Activated B cell treated with CpG ODN at 0.5 μM for 24 hours (primary cell): Measurements from ENCODE around the gene BICC1. TPM values are rescaled to one million over a fixed set of nuclear protein-coding genes. Genes with fewer than 3 reads are reported as not detected.

ENCODE experiments used
- ATAC-seq: fragments of 200-7000 bp; cut with Tn5 transposase; one replicate; pipeline ENCODE4 v1.10.0; 2021; ENCODE audit warnings: low read depth, mild to moderate bottlenecking, moderate library complexity
- CTCF ChIA-PET: fragments of 350-600 bp; sonication (Branson Sonifier 250); formaldehyde crosslinking; loops from one replicate; lab custom pipeline; 2021; ENCODE audit warnings: antibody characterized with exemption; lab: Charles Lee
- POLR2A ChIA-PET: fragments of 350-600 bp; sonication (Branson Sonifier 250); formaldehyde crosslinking; loops from one replicate; lab custom pipeline; 2021; ENCODE audit warnings: antibody characterized with exemption; lab: Charles Lee
- DNase-seq: peaks from one replicate; pipeline ENCODE4 v3.0.0; 2022
- H3K27ac Mint-ChIP-seq: one replicate; pipeline ENCODE4 v1.8.0; 2020; ENCODE audit warnings: mixed read lengths
- H3K27me3 Mint-ChIP-seq: one replicate; pipeline ENCODE4 v1.8.0; 2021; ENCODE audit warnings: mixed read lengths
- H3K36me3 Mint-ChIP-seq: one replicate; pipeline ENCODE4 v1.8.0; 2021; ENCODE audit warnings: low read depth, mixed read lengths
- H3K4me1 Mint-ChIP-seq: one replicate; pipeline ENCODE4 v1.8.0; 2021; ENCODE audit warnings: mixed read lengths
- H3K4me3 Mint-ChIP-seq: one replicate; pipeline ENCODE4 v1.8.0; 2020; ENCODE audit warnings: mild to moderate bottlenecking, mixed read lengths
- H3K9me3 Mint-ChIP-seq: one replicate; pipeline ENCODE4 v1.8.0; 2020; ENCODE audit warnings: mixed read lengths
- intact Hi-C: fragments of 100-400 bp; cut with micrococcal nuclease; formaldehyde crosslinking; loops from one replicate; pipeline ENCODE4 v1.15.1; 2024
- total RNA-seq: library from RNA; stranded (reverse); gene quantifications from 2 replicates; pipeline ENCODE4 v1.2.3, GENCODE V29; 2022
- TF ChIP-seq, protein P1 (sequence below): fragments of 200-600 bp; IDR thresholded peaks from one replicate; pipeline ENCODE4 v1.8.0; 2022; ENCODE audit warnings: antibody characterized with exemption, mild to moderate bottlenecking

The BICC1 gene
- total RNA-seq, 1 donor from 2014 or later: not detected

DNA sequence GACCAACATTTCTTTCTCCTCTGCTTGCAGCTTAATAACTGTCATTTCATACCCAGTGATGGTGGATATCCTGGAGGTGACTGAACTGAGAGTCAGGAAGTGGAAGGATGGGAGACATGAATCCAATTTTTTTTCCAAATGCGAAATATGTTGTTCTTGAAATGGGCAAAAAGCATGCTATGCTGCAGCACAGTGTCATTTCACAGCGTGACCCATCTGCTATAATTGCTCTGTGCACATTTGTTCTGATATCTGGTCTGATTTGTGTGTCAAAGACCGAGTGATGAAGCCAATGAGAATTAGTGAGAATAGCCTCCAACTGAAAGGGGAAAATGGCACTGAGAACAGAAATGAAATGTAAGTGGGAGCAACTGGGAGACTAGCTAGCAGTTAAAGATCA is 334.2 kb downstream of the BICC1 start:
- TF ChIP-seq, protein P1, sequence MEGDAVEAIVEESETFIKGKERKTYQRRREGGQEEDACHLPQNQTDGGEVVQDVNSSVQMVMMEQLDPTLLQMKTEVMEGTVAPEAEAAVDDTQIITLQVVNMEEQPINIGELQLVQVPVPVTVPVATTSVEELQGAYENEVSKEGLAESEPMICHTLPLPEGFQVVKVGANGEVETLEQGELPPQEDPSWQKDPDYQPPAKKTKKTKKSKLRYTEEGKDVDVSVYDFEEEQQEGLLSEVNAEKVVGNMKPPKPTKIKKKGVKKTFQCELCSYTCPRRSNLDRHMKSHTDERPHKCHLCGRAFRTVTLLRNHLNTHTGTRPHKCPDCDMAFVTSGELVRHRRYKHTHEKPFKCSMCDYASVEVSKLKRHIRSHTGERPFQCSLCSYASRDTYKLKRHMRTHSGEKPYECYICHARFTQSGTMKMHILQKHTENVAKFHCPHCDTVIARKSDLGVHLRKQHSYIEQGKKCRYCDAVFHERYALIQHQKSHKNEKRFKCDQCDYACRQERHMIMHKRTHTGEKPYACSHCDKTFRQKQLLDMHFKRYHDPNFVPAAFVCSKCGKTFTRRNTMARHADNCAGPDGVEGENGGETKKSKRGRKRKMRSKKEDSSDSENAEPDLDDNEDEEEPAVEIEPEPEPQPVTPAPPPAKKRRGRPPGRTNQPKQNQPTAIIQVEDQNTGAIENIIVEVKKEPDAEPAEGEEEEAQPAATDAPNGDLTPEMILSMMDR: no peak
- Mint-ChIP-seq H3K4me1 (no peaks in the 10 kb centered on the region), H3K9me3 (no peaks in the 10 kb centered on the region), H3K4me3 (no peak overlapping the region), H3K36me3 (no peaks in the 10 kb centered on the region), H3K27ac (no peak overlapping the region), H3K27me3 (no peaks in the 10 kb centered on the region)
- ChIA-PET POLR2A (no interaction called here), CTCF (no interaction called here)
- DNase-seq: no peak
- intact Hi-C loops: no loop called here
- ATAC-seq: no peak

- no peak for ATAC-seq
- ChIA-PET POLR2A (no interaction called here), CTCF (no interaction called here)
- no peaks in the 10 kb centered on the region for H3K27me3 Mint-ChIP-seq
- intact Hi-C loops: no loop called here
- DNase-seq: no peak
- H3K27ac Mint-ChIP-seq: no peak overlapping the region
- TF ChIP-seq, protein P1: no peak
- no peaks in the 10 kb centered on the region for H3K4me1 Mint-ChIP-seq
- H3K36me3 Mint-ChIP-seq: no peaks in the 10 kb centered on the region
- no peaks in the 10 kb centered on the region for H3K9me3 Mint-ChIP-seq
- no peak overlapping the region for H3K4me3 Mint-ChIP-seq
Measured at GRCh38 chr10:58851606-58852005, 338.9 kb downstream of the BICC1 start.

DNA sequence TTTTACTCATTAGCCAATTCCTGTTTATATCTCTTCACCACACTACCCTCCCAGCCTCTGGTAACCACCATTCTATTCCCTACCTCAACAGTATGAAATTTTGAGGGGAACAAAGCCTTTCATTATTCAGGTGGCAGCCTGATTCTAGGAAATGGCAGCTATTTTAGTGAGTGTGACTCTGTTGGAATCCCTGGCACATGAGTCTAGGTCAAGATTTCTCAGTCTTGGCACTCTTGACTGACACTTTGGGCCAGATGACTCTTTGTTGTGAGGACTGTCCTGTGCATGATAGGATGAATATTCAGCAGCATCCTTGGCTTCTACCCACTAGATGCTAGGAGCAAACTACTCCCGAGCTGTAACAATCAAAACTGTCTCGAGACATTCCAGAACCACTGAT is 341.0 kb downstream of the BICC1 start:
- no peak overlapping the region for H3K27ac Mint-ChIP-seq
- ChIA-PET POLR2A (no interaction called here), CTCF (no interaction called here)
- intact Hi-C loops: no loop called here
- DNase-seq (no peak), ATAC-seq (no peak)
- no peaks in the 10 kb centered on the region for H3K36me3 Mint-ChIP-seq
- peaks cover 6% of the 10 kb centered on the region for H3K9me3 Mint-ChIP-seq
- no peak overlapping the region for H3K4me3 Mint-ChIP-seq
- H3K27me3 Mint-ChIP-seq: no peaks in the 10 kb centered on the region
- TF ChIP-seq, protein P1: no peak
- H3K4me1 Mint-ChIP-seq: no peaks in the 10 kb centered on the region

GRCh38 chr10:58854811-58855210 is 342.1 kb downstream of the BICC1 start:
- Mint-ChIP-seq H3K4me3 (no peak overlapping the region), H3K9me3 (peaks cover 9% of the 10 kb centered on the region), H3K27ac (no peak overlapping the region), H3K36me3 (no peaks in the 10 kb centered on the region), H3K27me3 (no peaks in the 10 kb centered on the region), H3K4me1 (no peaks in the 10 kb centered on the region)
- POLR2A ChIA-PET: no interaction called here
- intact Hi-C loops: no loop called here
- CTCF ChIA-PET: no interaction called here
- ATAC-seq: no peak
- no peak for DNase-seq
- TF ChIP-seq, protein P1: no peak

GRCh38 chr10:58856508-58857240 is 344.0 kb downstream of the BICC1 start:
- peaks cover 9% of the 10 kb centered on the region for H3K9me3 Mint-ChIP-seq
- H3K27me3 Mint-ChIP-seq: no peaks in the 10 kb centered on the region
- H3K36me3 Mint-ChIP-seq: no peaks in the 10 kb centered on the region
- TF ChIP-seq, protein P1: no peak
- DNase-seq (no peak), ATAC-seq (no peak)
- ChIA-PET POLR2A (no interaction called here), CTCF (no interaction called here)
- no peak overlapping the region for H3K4me3 Mint-ChIP-seq
- no peaks in the 10 kb centered on the region for H3K4me1 Mint-ChIP-seq
- H3K27ac Mint-ChIP-seq: no peak overlapping the region
- intact Hi-C loops: no loop called here
